Fibroblast of the aortic adventitia (primary cell): ENCODE data around the gene AKNA. TPM values are rescaled to one million over a fixed set of nuclear protein-coding genes. Genes with fewer than 3 reads are reported as not detected.

Experiments
- DNase-seq: peaks from one replicate; pipeline ENCODE4 v3.0.0-alpha.2; 2010; ENCODE audit warnings: low read depth
- H3K4me3 ChIP-seq: 2 replicates; pipeline ENCODE4 v1.5.1; 2011; ENCODE audit warnings: low read depth, mild to moderate bottlenecking, control low read depth, low read length, moderate library complexity
- total RNA-seq: library from RNA; depleted of rRNA; stranded (reverse); fragments of >200 nt; gene quantifications from 2 replicates; pipeline ENCODE4 v1.2.3, GENCODE V29; 2012; ENCODE audit warnings: low replicate concordance
- TF ChIP-seq, protein P1 (sequence below): IDR thresholded peaks from 2 replicates; pipeline ENCODE4 v1.5.1; 2011; ENCODE audit warnings: mild to moderate bottlenecking, low read length, control low read depth, inconsistent platforms; ENCODE audit not compliant: insufficient read depth

Gene AKNA
- total RNA-seq, 1 donor = 22.3 TPM

GRCh38 chr9:114362394-114362793 is 25.4 kb downstream of the AKNA start:
- H3K4me3 ChIP-seq = no peak overlapping the region
- TF ChIP-seq, protein P1, sequence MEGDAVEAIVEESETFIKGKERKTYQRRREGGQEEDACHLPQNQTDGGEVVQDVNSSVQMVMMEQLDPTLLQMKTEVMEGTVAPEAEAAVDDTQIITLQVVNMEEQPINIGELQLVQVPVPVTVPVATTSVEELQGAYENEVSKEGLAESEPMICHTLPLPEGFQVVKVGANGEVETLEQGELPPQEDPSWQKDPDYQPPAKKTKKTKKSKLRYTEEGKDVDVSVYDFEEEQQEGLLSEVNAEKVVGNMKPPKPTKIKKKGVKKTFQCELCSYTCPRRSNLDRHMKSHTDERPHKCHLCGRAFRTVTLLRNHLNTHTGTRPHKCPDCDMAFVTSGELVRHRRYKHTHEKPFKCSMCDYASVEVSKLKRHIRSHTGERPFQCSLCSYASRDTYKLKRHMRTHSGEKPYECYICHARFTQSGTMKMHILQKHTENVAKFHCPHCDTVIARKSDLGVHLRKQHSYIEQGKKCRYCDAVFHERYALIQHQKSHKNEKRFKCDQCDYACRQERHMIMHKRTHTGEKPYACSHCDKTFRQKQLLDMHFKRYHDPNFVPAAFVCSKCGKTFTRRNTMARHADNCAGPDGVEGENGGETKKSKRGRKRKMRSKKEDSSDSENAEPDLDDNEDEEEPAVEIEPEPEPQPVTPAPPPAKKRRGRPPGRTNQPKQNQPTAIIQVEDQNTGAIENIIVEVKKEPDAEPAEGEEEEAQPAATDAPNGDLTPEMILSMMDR = no peak
- DNase-seq = no peak

GRCh38 chr9:114361542-114361941 is 26.2 kb downstream of the AKNA start:
- DNase-seq = no peak
- no peak overlapping the region for H3K4me3 ChIP-seq
- TF ChIP-seq, protein P1 = no peak

DNA sequence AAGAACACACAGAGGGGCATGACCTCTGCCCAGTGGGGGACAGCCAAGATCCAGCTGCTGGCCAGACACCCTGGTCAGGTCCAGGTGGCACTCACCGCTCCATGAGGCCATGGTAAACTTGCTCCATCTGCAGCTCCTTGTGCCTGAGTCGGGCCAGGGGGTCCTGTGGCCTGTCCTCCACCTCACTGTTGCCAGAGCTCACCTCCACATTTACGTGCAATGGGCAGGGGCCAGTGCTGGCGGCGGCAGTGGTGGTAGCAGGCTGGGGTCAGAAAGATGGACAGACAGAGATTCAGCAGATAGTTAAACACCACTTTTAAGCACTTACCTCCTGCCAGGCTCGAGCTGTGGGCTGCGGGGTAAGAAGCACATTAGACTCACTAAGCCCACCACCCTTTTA is 28.0 kb downstream of the AKNA start:
- no peak overlapping the region for H3K4me3 ChIP-seq
- TF ChIP-seq, protein P1 = no peak
- DNase-seq = no peak

DNA sequence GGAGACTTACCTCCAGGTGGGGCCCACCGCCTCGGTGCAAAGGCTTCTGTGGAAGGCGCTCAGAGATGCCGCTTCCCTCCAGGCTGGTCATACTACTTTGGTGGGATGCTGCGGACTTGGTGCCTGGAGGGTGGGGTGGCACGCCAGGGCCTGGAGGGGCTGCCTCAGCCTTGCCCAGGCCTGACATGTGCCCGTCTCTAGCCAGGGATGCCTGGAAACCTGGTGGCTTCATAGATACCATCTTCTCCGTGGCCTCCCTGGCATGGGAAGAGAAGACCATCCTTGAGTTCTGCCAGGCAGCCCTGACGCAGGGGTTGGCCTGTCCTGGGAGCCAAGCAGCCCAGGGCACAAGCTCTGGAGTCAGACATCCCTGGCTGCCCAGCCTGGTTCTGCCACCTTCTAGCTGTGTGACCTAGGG is 29.9 kb downstream of the AKNA start:
- H3K4me3 ChIP-seq = no peak overlapping the region
- DNase-seq = no peak
- TF ChIP-seq, protein P1 = no peak

- TF ChIP-seq, protein P1 = no peak
- no peak overlapping the region for H3K4me3 ChIP-seq
- DNase-seq = no peak
These were observed 30.4 kb downstream of the AKNA start for GRCh38 chr9:114357360-114357759.

GRCh38 chr9:114356792-114357191 is 31.0 kb downstream of the AKNA start:
- no peak overlapping the region for H3K4me3 ChIP-seq
- no peak for DNase-seq
- TF ChIP-seq, protein P1 = no peak

GRCh38 chr9:114355821-114356220 is 32.0 kb downstream of the AKNA start:
- TF ChIP-seq, protein P1 = no peak

More at GRCh38 chr9:114355821-114356220, 32.0 kb downstream of the AKNA start:
- H3K4me3 ChIP-seq = no peak overlapping the region
- DNase-seq = no peak
